ENCODE results near the gene KIF16B. TPM values are rescaled to one million over a fixed set of nuclear protein-coding genes. Genes with fewer than 3 reads are reported as not detected.

The KIF16B gene
- total RNA-seq, 4 donors from 2014 or later, result 15.7 to 29.0 (median 19.3) TPM

GRCh38 chr20:16427571-16427970 lies 145.7 kb downstream of the KIF16B start:
- DNase-seq (ENCODE audit: low spot score) (no peak), ATAC-seq (ENCODE audit: low FRiP score) (no peak)
- no peak for TF ChIP-seq CTCF (IDR thresholded peaks at IDR 0.05)

GRCh38 chr20:16424780-16425179 lies 148.5 kb downstream of the KIF16B start:
- DNase-seq (ENCODE audit: low spot score) (no peak), ATAC-seq (ENCODE audit: low FRiP score) (no peak)
- TF ChIP-seq CTCF (IDR thresholded peaks at IDR 0.05), result no peak

GRCh38 chr20:16423311-16424212 lies 149.7 kb downstream of the KIF16B start:
- no peak for DNase-seq (ENCODE audit: low spot score)
- no peak for ATAC-seq (ENCODE audit: low FRiP score)
- TF ChIP-seq CTCF (IDR thresholded peaks at IDR 0.05), result no peak

GRCh38 chr20:16419138-16419715 lies 154.0 kb downstream of the KIF16B start:
- ATAC-seq (ENCODE audit: low FRiP score) (no peak), DNase-seq (ENCODE audit: low spot score) (no peak)
- TF ChIP-seq CTCF (IDR thresholded peaks at IDR 0.05), result no peak

- DNase-seq (ENCODE audit: low spot score) (no peak), ATAC-seq (ENCODE audit: low FRiP score) (no peak)
- TF ChIP-seq CTCF (IDR thresholded peaks at IDR 0.05), result no peak
Measured at GRCh38 chr20:16418616-16419015, 154.6 kb downstream of the KIF16B start.

- no peak for DNase-seq (ENCODE audit: low spot score)
- no peak for TF ChIP-seq CTCF (IDR thresholded peaks at IDR 0.05)
Measured at GRCh38 chr20:16417001-16417400, 156.2 kb downstream of the KIF16B start.

More at GRCh38 chr20:16417001-16417400, 156.2 kb downstream of the KIF16B start:
- ATAC-seq (ENCODE audit: low FRiP score), result no peak
